Hematopoietic multipotent progenitor cell treated with erythropoietin and hydrocortisone succinate and interleukin-3 and kit ligand, for 4 days (in vitro differentiated cells): ENCODE data around the gene SNX17.
"Not testable (repeated sequence)": the region's sequence is repeated elsewhere in the genome, so short reads cannot be mapped to it uniquely, and the experiment has no call there.

Experiments
- DNase-seq: peaks from one replicate; pipeline ENCODE4 v3.0.0-alpha.2; 2015

Gene SNX17

GRCh38 chr2:27370026-27370815 lies at the start of gene SNX17, which contains the start of gene EIF2B4:
Gene SNX17, plus strand, starts transcription at chr2:27370616. Its CDS starts 128 bp downstream, at chr2:27370744.
Gene EIF2B4, minus strand, starts transcription at chr2:27370338. Its CDS starts 24 bp downstream, at chr2:27370314.
- DNase-seq = peak; percentile 100

GRCh38 chr2:27320958-27321543 lies 49.4 kb upstream of the SNX17 start:
- DNase-seq = peak; percentile 48

GRCh38 chr2:27322301-27322765 lies 48.1 kb upstream of the SNX17 start:
- DNase-seq = peak; percentile 61

- DNase-seq = peak; percentile 97
Measured at GRCh38 chr2:27322766-27323595, 47.4 kb upstream of the SNX17 start, which contains the start of gene MPV17. Gene MPV17, minus strand, starts transcription at chr2:27323097. Its CDS starts 580 bp downstream, at chr2:27322517.

- no peak for DNase-seq
Measured at GRCh38 chr2:27323596-27324285, 46.7 kb upstream of the SNX17 start.

- DNase-seq = peak; percentile 46
Measured at GRCh38 chr2:27324720-27325119, 45.7 kb upstream of the SNX17 start.

GRCh38 chr2:27335311-27335710 lies 35.1 kb upstream of the SNX17 start:
- no peak for DNase-seq

- DNase-seq = no peak
Measured at GRCh38 chr2:27336173-27336572, 34.2 kb upstream of the SNX17 start.

GRCh38 chr2:27347641-27348040 lies 22.8 kb upstream of the SNX17 start:
- DNase-seq = no peak

- no peak for DNase-seq
Measured at GRCh38 chr2:27350106-27350693, 20.2 kb upstream of the SNX17 start.

GRCh38 chr2:27351802-27352598 lies 18.4 kb upstream of the SNX17 start:
- no peak for DNase-seq

- not testable (repeated sequence) for DNase-seq
Measured at GRCh38 chr2:27353386-27353761, 17.0 kb upstream of the SNX17 start.

- DNase-seq = peak; percentile 83
Measured at GRCh38 chr2:27353762-27354596, 16.4 kb upstream of the SNX17 start.

GRCh38 chr2:27354597-27354927 lies 15.9 kb upstream of the SNX17 start:
- no peak for DNase-seq

- peak; percentile 88 for DNase-seq
Measured at GRCh38 chr2:27356056-27356381, 14.4 kb upstream of the SNX17 start.

GRCh38 chr2:27356382-27357181 lies 13.8 kb upstream of the SNX17 start, which contains the start of gene GTF3C2:
Gene GTF3C2, minus strand, starts transcription at chr2:27356764. Its CDS starts 13,210 bp downstream, at chr2:27343554.
- peak; percentile 99 for DNase-seq

GRCh38 chr2:27362678-27363420 lies 7.6 kb upstream of the SNX17 start:
- DNase-seq = no peak

GRCh38 chr2:27363933-27364332 lies 6.5 kb upstream of the SNX17 start:
- DNase-seq = no peak

GRCh38 chr2:27369471-27370025 lies 868 bp upstream of the SNX17 start:
- DNase-seq = peak; percentile 69
